ENCODE measurements around the gene TMEM134. TPM values are rescaled to one million over a fixed set of nuclear protein-coding genes. Genes with fewer than 3 reads are reported as not detected.

Gene TMEM134
- total and polyA plus RNA-seq, 9 of the 15 experiments (the other 6 are each of a cell fraction or from before 2014, with no cell fraction given) = 0.63 to 48.4 (median 10.7) TPM

GRCh38 chr11:67463680-67464410 is 5.2 kb downstream of the TMEM134 start (continued):
- peak in 1 of 2 experiments; percentile 10; a peak in 1 of 4 replicates for TF ChIP-seq ZNF639 (CRISPR knock-in tag; conservative IDR thresholded peaks at IDR 0.05 in 1 of 2, IDR thresholded peaks at IDR 0.05 in 1 of 2)
- TF ChIP-seq CHD7 (IDR thresholded peaks at IDR 0.05; ENCODE audit: low read depth, low read length) = no peak
- TF ChIP-seq EHMT2 (IDR thresholded peaks at IDR 0.05) = no peak
- no peak for TF ChIP-seq SAFB2 (IDR thresholded peaks at IDR 0.05; ENCODE audit: borderline replicate concordance, low read depth, low read length, severe bottlenecking)
- TF ChIP-seq ZNF584 (CRISPR knock-in tag; IDR thresholded peaks at IDR 0.05; ENCODE audit: low read depth) = 0 out of 2 replicates have a peak, but pooled peaks have one; percentile 50
- TF ChIP-seq FOXJ2 (tag; IDR thresholded peaks at IDR 0.05) = no peak
- TF ChIP-seq ZNF354B (CRISPR knock-in tag; IDR thresholded peaks at IDR 0.05) = no peak
- TF ChIP-seq ELF2 (CRISPR knock-in tag; IDR thresholded peaks at IDR 0.05) = no peak
- no peak for TF ChIP-seq RFX7 (CRISPR knock-in tag; IDR thresholded peaks at IDR 0.05)
- TF ChIP-seq E2F1 (CRISPR knock-in tag; IDR thresholded peaks at IDR 0.05) = no peak
- TF ChIP-seq RFX5 (IDR thresholded peaks at IDR 0.05; ENCODE audit: low read depth, low read length) = no peak
- TF ChIP-seq MED1 (CRISPR knock-in tag; IDR thresholded peaks at IDR 0.05; ENCODE audit: borderline replicate concordance) = no peak
- TF ChIP-seq SRSF1 (IDR thresholded peaks at IDR 0.05; ENCODE audit: low read depth, low read length) = no peak

Data from K562 (cell line).